ENCODE measurements around the gene ACOX2.

GRCh38 chr3:58474967-58475578 lies 61.9 kb downstream of the ACOX2 start:
- TF ChIP-seq EZH2 (IDR thresholded peaks at IDR 0.05; ENCODE audit: insufficient read depth, poor library complexity, severe bottlenecking) (no peak), EZH2phosphoT487 (IDR thresholded peaks at IDR 0.05; ENCODE audit: insufficient read depth, low read depth) (no peak)
